ENCODE data around the gene ELOVL2.

The ELOVL2 gene

DNA sequence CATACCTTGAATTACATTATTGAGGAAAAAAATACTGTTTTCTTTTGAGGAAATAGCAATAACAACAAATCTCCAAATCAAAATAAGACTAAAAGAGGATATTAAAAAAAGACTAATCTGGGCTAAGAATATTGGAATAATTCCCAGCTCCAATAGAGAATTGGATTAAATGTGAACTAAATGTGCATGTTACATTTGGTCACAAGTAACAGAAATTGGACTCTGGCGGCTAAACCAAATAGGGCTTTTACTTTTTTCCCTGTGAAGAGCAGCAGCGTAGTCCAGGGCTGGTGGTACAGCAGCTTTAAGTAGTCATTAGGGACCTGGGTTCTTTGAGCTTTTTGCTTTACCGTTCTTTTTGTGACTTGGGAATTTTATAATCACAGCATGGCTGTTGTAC is 71.9 kb downstream of the ELOVL2 start:
- Mint-ChIP-seq H3K27me3 (ENCODE audit: low read depth) (peaks cover 4% of the 10 kb centered on the region), H3K27ac (no peak overlapping the region), H3K4me1 (ENCODE audit: low read depth) (no peaks in the 10 kb centered on the region), H3K9me3 (no peaks in the 10 kb centered on the region), H3K36me3 (ENCODE audit: low read depth) (no peaks in the 10 kb centered on the region), H3K4me3 (no peak overlapping the region)
- DNase-seq (ENCODE audit: low spot score), result no peak

DNA sequence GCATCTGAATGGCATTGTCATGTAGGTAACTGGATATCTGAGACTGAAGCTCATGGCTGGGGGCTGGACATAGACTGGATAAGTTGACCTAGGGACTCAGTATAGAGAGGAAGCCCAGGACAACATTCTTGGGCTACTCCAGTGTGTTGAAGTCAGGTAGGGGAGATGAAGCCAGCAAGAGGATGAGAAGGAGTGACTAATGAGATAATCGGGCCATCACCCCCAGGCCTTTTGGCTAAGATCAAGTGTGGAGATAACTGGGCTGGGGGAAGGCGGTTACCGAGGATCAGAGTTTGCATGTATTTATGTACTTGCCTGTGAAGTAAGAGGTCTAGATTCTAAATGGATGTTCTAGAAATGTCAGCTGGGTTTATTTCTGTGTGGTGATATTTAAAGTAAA is 73.4 kb downstream of the ELOVL2 start:
- Mint-ChIP-seq H3K9me3 (no peaks in the 10 kb centered on the region), H3K4me1 (ENCODE audit: low read depth) (no peaks in the 10 kb centered on the region), H3K27ac (no peak overlapping the region), H3K4me3 (no peak overlapping the region), H3K36me3 (ENCODE audit: low read depth) (no peaks in the 10 kb centered on the region), H3K27me3 (ENCODE audit: low read depth) (peaks cover 4% of the 10 kb centered on the region)
- no peak for DNase-seq (ENCODE audit: low spot score)

DNA sequence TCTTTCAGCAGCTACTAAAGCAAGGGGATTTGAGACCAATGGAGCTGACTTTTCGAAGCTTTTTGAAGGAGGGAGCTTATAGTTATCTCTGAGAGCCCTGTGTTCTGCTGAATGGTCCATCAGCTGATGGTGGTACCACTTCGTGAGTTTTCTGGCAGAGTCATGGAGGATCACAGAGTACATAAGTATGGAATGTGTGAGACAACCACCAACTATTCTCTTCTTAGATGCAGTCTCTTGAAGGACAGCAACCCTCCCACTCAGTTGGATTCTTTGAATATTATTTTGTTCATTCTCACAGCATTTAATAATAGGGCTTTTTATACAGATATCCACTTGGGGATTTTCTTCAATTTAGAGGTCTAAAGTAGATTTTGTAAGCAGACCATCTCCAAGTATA is 75.3 kb downstream of the ELOVL2 start:
- no peak overlapping the region for H3K4me3 Mint-ChIP-seq
- H3K9me3 Mint-ChIP-seq, result no peaks in the 10 kb centered on the region
- H3K36me3 Mint-ChIP-seq (ENCODE audit: low read depth), result no peaks in the 10 kb centered on the region
- no peak for DNase-seq (ENCODE audit: low spot score)
- no peaks in the 10 kb centered on the region for H3K4me1 Mint-ChIP-seq (ENCODE audit: low read depth)
- H3K27ac Mint-ChIP-seq, result no peak overlapping the region
- peaks cover 8% of the 10 kb centered on the region for H3K27me3 Mint-ChIP-seq (ENCODE audit: low read depth)

DNA sequence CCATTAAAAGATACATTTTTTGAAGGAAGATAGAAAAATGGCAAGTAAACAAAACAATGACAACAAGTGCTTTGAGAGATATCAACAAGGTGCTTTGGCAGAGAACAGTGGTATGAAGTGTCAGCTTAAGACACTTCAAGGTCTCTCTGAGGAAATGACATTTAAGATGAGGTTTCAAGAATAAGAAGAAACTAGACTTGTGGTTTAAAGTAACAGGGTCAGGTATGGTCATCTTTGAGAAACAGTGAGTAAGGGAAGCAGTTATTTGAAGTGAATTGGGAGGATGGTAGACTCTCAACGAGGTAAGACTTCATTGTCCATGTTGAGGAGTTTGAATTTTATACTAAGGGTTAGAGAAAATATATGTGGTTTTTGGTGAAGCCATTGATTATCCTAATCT is 79.4 kb downstream of the ELOVL2 start:
- DNase-seq (ENCODE audit: low spot score), result no peak
- Mint-ChIP-seq H3K4me3 (no peak overlapping the region), H3K9me3 (no peaks in the 10 kb centered on the region), H3K27ac (no peak overlapping the region), H3K36me3 (ENCODE audit: low read depth) (no peaks in the 10 kb centered on the region), H3K4me1 (ENCODE audit: low read depth) (no peaks in the 10 kb centered on the region), H3K27me3 (ENCODE audit: low read depth) (peaks cover 11% of the 10 kb centered on the region)

DNA sequence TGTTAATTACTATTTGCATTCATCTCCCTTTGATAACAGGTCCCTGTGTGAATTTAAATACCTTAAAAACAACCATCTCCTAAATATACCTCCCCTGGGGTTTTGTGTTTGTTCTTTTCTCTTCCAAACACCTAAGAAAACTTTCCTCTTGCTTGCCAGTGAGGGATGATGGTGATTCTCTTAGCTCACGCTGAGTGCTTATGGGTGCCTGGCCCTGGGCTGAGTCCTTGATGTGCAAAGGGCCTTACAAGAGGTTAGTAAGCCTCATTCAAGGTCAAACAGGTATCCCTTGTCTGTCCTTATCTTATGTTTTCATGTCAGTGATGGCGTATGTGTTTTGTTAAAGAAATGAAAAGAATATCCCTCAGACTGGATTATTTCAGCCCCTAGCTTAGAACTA is 81.0 kb downstream of the ELOVL2 start:
- Mint-ChIP-seq H3K9me3 (no peaks in the 10 kb centered on the region), H3K27ac (no peak overlapping the region), H3K27me3 (ENCODE audit: low read depth) (peaks cover 11% of the 10 kb centered on the region), H3K4me3 (no peak overlapping the region), H3K36me3 (ENCODE audit: low read depth) (no peaks in the 10 kb centered on the region), H3K4me1 (ENCODE audit: low read depth) (no peaks in the 10 kb centered on the region)
- DNase-seq (ENCODE audit: low spot score), result no peak

DNA sequence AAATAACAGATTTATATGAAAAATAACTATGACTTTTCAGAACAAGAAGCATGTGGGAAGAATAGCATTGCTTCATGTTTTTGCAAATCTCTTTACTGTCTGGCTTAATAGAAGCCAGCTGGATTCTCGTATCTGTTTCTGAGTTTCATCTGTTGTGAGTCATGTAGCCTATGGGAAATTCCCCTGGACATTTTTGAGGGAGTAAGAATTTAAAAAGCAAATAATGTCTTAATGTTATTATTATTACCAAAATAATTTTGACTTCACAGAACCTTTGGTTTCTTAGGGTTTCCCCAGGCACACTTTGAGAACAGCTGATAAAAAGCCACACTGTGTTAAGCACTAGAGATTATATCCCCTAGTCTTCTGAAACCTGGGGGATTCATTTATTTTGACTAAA is 81.4 kb downstream of the ELOVL2 start:
- Mint-ChIP-seq H3K27me3 (ENCODE audit: low read depth) (peaks cover 7% of the 10 kb centered on the region), H3K4me1 (ENCODE audit: low read depth) (no peaks in the 10 kb centered on the region), H3K4me3 (no peak overlapping the region), H3K27ac (no peak overlapping the region), H3K36me3 (ENCODE audit: low read depth) (no peaks in the 10 kb centered on the region), H3K9me3 (no peaks in the 10 kb centered on the region)
- DNase-seq (ENCODE audit: low spot score), result no peak

DNA sequence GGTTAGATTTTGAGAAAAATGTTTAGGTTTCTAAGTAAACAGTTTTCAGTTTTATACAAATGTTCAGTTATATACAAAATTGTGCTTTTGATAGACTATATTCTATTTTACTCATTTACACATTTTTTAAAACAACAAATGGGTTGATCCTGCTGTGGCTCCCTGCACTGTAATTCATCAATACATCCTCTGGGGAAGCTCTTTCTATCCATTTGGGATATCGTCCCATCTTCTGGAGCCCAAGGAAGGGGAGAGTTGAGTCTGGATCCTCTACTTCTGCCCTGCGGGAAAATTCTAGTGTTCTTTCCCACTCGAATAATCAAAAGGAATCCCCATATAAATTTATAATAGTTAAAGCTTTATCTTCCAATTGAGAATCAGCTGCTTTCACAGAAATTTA is 82.3 kb downstream of the ELOVL2 start:
- no peak overlapping the region for H3K4me3 Mint-ChIP-seq
- no peaks in the 10 kb centered on the region for H3K4me1 Mint-ChIP-seq (ENCODE audit: low read depth)
- H3K27me3 Mint-ChIP-seq (ENCODE audit: low read depth), result peaks cover 7% of the 10 kb centered on the region
- H3K27ac Mint-ChIP-seq, result no peak overlapping the region
- H3K36me3 Mint-ChIP-seq (ENCODE audit: low read depth), result no peaks in the 10 kb centered on the region
- H3K9me3 Mint-ChIP-seq, result no peaks in the 10 kb centered on the region
- no peak for DNase-seq (ENCODE audit: low spot score)

DNA sequence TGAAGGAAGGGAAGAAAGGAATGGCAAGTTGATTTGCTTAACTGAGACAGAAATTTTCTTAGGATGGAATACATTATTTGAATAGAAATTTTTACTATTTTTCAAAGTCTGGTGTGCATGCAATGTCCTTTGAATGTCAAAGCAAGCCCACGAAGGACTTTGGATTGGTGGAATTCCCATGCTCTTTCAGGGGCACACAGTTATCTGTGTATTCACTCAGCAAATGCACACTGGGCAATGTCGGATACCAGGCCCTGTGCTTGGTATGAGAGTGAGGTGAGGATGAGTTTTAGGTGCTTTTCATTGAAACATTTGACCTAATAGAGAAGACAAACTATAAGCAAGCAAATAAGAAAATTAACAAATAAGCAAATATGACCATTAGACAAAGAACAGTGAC is 83.9 kb downstream of the ELOVL2 start:
- no peak overlapping the region for H3K4me3 Mint-ChIP-seq
- no peaks in the 10 kb centered on the region for H3K36me3 Mint-ChIP-seq (ENCODE audit: low read depth)
- H3K4me1 Mint-ChIP-seq (ENCODE audit: low read depth), result no peaks in the 10 kb centered on the region
- no peak for DNase-seq (ENCODE audit: low spot score)
- peaks cover 7% of the 10 kb centered on the region for H3K27me3 Mint-ChIP-seq (ENCODE audit: low read depth)
- no peak overlapping the region for H3K27ac Mint-ChIP-seq
- no peaks in the 10 kb centered on the region for H3K9me3 Mint-ChIP-seq

DNA sequence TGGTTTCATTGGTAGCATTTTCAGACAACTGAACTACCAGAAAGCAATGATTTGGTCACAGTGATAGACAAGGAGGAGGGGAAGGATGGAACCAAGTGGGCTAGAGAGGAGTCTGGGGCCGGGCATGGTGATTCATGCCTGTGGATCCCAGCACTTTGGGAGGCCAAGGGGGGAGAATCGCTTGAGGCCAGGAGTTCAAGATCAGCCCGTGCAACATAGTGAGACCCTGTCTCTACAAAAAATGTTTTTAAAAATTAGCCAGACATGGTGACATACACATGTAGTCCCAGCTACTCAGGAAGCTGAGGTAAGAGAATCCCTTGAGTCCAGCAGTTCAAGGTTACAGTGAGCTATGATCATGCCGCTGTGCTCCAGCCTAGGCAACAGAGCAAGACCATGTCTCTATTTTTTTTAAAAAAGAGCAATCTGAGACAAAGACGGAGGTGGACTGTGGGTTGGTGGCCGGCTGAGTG is 86.7 kb downstream of the ELOVL2 start:
- H3K27ac Mint-ChIP-seq, result no peak overlapping the region

DNA sequence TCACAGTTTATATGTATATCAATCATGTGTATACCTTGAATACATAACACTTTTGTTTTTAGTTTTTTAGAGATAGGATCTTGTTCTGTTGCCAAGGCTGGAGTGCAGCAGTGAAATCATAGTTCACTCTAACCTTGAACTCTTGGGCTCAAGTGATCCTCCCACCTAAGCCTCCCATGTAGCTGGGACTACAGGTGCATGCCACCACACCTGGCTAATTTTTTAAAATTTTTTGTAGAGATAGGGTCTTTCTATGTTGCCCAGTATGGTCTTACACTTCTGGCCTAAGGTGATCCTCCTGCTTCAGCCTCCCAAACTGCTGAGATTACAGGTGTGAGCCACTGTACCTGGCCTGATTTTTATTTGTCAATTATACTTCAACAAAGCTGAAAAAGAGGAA is 87.3 kb downstream of the ELOVL2 start:
- H3K27me3 Mint-ChIP-seq (ENCODE audit: low read depth), result peaks cover 4% of the 10 kb centered on the region
- H3K36me3 Mint-ChIP-seq (ENCODE audit: low read depth), result no peaks in the 10 kb centered on the region
- no peaks in the 10 kb centered on the region for H3K9me3 Mint-ChIP-seq
- DNase-seq (ENCODE audit: low spot score), result no peak
- no peaks in the 10 kb centered on the region for H3K4me1 Mint-ChIP-seq (ENCODE audit: low read depth)
- no peak overlapping the region for H3K4me3 Mint-ChIP-seq
- no peak overlapping the region for H3K27ac Mint-ChIP-seq

More for the DNA sequence above, 86.7 kb downstream of the ELOVL2 start:
- Mint-ChIP-seq H3K4me3 (no peak overlapping the region), H3K27me3 (ENCODE audit: low read depth) (peaks cover 4% of the 10 kb centered on the region), H3K36me3 (ENCODE audit: low read depth) (no peaks in the 10 kb centered on the region), H3K4me1 (ENCODE audit: low read depth) (no peaks in the 10 kb centered on the region), H3K9me3 (no peaks in the 10 kb centered on the region)
- no peak for DNase-seq (ENCODE audit: low spot score)

DNA sequence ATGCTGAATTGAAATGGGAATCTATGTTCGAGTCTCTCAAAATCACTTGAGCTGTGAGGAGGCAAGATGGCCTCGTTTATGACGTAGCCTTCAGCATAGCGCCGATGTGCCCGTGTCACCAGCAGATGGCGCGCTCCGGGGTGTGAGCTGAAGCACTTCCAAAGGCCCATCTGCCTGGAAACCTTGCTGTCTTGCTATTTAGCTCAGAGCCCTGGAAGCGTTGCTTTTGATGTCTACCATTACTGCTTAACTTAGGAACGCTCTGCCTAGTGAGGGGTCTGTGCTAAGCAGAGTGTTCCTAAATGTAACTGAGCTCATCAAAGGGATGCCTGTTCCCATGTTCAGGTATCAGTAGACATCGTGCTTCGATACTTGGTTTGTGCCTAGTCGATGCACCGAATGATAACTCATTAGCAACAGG is 89.5 kb downstream of the ELOVL2 start:
- DNase-seq (ENCODE audit: low spot score), result peak; percentile 64
- no peaks in the 10 kb centered on the region for H3K9me3 Mint-ChIP-seq
- H3K27ac Mint-ChIP-seq, result no peak overlapping the region
- H3K27me3 Mint-ChIP-seq (ENCODE audit: low read depth), result peaks cover 9% of the 10 kb centered on the region
- no peak overlapping the region for H3K4me3 Mint-ChIP-seq
- H3K36me3 Mint-ChIP-seq (ENCODE audit: low read depth), result no peaks in the 10 kb centered on the region
- no peaks in the 10 kb centered on the region for H3K4me1 Mint-ChIP-seq (ENCODE audit: low read depth)

DNA sequence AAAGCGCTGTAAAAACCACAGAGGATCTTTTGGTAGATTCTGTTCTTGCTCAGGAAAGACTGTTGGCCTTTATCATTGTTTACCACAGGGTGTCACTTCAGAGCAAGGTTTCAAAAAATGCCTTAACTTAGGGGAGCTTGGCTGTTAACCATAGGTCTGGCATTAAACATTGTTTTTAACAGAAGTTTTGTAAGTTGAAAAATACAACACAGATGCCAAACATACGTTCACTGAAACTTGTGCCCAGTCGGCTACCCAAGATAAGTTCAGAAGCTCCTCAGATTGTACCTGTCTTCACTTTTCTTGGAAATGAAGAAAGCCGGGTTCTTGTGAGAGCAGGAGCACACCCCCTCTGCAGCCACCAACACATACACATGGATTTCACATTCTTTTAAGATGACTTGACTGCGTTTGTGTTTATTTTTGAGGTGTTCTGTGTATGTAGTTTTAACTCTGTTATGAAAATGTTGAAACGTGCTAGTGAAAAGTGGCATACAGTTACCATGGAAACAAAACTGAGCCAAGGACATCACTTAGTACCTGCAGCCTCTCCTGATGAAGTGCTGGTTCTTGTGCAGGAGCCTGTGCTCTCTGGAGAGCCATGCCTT is 92.3 kb downstream of the ELOVL2 start:
- Mint-ChIP-seq H3K4me1 (ENCODE audit: low read depth) (no peaks in the 10 kb centered on the region), H3K27me3 (ENCODE audit: low read depth) (peaks cover 24% of the 10 kb centered on the region), H3K4me3 (no peak overlapping the region), H3K36me3 (ENCODE audit: low read depth) (no peaks in the 10 kb centered on the region), H3K9me3 (no peaks in the 10 kb centered on the region), H3K27ac (no peak overlapping the region)
- DNase-seq (ENCODE audit: low spot score), result no peak

DNA sequence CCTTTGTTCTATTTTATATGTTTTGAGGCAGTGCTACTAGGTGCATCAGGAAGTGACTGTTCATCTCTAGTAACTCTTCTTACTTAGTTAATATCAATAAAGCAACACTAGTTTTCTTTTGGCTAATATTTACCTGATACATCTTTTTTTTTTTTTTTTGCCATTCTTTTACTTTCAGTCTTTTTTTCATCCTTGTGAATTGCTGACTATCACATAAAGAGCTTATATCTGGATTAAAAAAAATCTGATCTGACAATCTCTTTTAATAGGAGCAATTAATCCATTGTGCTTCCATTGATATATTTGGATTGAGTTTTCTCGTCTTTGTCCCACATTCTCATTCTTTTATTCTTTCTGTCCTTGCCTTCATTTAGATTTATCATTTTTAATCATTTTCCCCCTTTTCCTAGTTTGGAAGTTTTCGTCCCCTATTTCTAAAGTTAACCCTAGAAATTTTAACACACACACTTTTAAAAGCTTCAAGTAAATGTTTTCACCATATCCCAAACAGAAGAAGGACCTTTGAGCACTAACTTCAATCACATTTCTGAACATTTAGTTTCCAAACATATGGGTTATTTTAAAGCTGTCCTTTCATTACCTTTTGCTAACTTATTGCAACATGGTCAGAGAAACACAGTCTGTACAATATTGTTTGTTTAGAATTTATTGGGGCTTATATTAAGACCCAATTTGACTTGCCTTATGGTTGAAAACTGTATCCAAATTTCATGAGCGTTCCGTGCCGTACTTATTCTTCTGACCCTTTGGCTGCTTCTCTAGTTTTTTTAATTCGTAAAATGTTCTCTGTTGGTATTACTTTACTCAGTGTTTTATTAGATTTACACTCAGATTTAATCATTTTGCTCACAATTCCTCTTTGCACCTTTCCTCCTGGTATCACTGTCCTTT is 94.3 kb downstream of the ELOVL2 start:
- H3K27me3 Mint-ChIP-seq (ENCODE audit: low read depth), result peaks cover 26% of the 10 kb centered on the region
- no peaks in the 10 kb centered on the region for H3K36me3 Mint-ChIP-seq (ENCODE audit: low read depth)
- no peak overlapping the region for H3K4me3 Mint-ChIP-seq
- no peaks in the 10 kb centered on the region for H3K9me3 Mint-ChIP-seq
- H3K4me1 Mint-ChIP-seq (ENCODE audit: low read depth), result no peaks in the 10 kb centered on the region
- DNase-seq (ENCODE audit: low spot score), result no peak
- H3K27ac Mint-ChIP-seq, result no peak overlapping the region

DNA sequence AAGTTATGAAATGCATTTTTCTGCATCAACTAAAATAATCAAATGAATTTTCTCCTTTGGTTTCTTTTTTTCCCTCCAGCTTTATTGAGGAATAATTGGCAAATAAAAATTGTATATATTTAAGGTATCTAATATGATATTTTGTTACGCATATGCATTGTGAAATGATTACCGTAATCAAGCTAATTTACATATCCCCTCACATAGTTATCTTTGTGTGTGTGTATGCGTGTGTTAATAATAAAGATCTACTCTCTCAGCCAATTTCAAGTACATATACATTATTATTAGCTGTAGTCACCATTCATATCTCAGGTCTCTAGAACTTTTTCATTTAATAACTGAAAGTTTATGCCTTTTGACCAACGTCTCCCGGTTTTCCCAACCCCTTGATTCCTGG is 96.1 kb downstream of the ELOVL2 start:
- Mint-ChIP-seq H3K9me3 (no peaks in the 10 kb centered on the region), H3K4me3 (no peak overlapping the region), H3K4me1 (ENCODE audit: low read depth) (no peaks in the 10 kb centered on the region), H3K27me3 (ENCODE audit: low read depth) (peaks cover 23% of the 10 kb centered on the region), H3K36me3 (ENCODE audit: low read depth) (no peaks in the 10 kb centered on the region), H3K27ac (no peak overlapping the region)
- DNase-seq (ENCODE audit: low spot score), result no peak

Data from T-helper 2 cell treated with Interferon-gamma antibody and Interleukin-4, amounts not matched to agents 5 μg/mL and 100 μg/mL, for 36 hours (primary cell).